ENCODE measurements around the gene EPHA6. TPM values are rescaled to one million over a fixed set of nuclear protein-coding genes. Genes with fewer than 3 reads are reported as not detected.

EPHA6 gene
- total RNA-seq, 4 donors from 2014 or later = 0.60 to 3.8 (median 3.0) TPM

DNA sequence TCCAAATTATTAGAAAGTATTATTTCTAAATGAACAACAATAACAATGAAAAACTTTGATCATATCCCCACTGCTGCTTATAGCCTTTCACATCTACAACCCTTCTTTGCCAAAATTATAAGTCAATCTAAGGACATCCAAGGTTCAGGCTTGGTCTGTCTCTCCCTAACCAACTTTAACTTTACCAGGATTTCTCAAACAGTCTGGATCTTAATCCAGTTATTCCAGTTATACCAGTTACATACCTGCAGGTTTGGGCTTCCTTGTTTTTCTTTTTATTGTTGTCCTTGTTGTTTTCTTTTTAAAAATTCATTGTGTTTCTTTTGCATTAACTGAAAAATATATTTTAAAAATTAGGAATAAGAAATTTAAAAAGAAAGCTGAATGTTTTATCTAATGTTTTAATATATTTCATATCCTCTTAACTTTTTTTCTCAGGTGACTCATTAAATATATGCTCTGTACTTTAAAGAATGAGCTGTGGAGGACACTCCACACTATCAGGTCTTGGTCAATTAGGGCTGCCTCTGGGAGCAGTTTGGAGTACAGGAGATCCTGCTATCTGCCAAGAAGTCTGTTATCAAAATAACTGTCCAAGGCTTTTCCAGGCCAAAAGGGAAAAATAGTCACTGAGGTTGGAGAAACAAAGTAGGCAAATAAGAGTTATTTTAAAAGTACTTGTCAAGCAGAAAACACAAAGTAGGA lies 421.4 kb downstream of the EPHA6 start:
- no peak overlapping the region for H3K27ac ChIP-seq

GRCh38 chr3:97241417-97241816 lies 427.0 kb downstream of the EPHA6 start:
- Histone ChIP-seq H3K4me3 (no peak overlapping the region), H3K4me1 (no peaks in the 10 kb centered on the region), H3K27ac (no peak overlapping the region), H3K9me3 (no peaks in the 10 kb centered on the region), H3K27me3 (no peaks in the 10 kb centered on the region), H3K36me3 (no peaks in the 10 kb centered on the region)
- no peak for TF ChIP-seq POLR2A (IDR thresholded peaks at IDR 0.05)
- no peak for TF ChIP-seq CTCF (IDR thresholded peaks at IDR 0.05)
- TF ChIP-seq EP300 (IDR thresholded peaks at IDR 0.05; ENCODE audit: low read depth) = no peak
- no peak for TF ChIP-seq POLR2AphosphoS5 (IDR thresholded peaks at IDR 0.05)
- intact Hi-C loops (cut with DNase I; ENCODE audit: low total_unique reads) (no loop called here), in situ Hi-C loops (cut with MboI; ENCODE audit: low pct_ligation_motif_present in 1 of 4, low pct_unique_long_range_greater_than_20kb in 1 of 4, low sequenced_read_pairs in 3 of 4) (no loop called here)
- WGBS, 2 donors (ENCODE audit: low coverage in 1 of 2) = 75 to 88% methylated on average over 1 of the region's 1 CpG
- no peak for DNase-seq

More for the DNA sequence above, 421.4 kb downstream of the EPHA6 start:
- Histone ChIP-seq H3K4me1 (no peaks in the 10 kb centered on the region), H3K9me3 (no peaks in the 10 kb centered on the region), H3K36me3 (no peaks in the 10 kb centered on the region), H3K27me3 (no peaks in the 10 kb centered on the region), H3K4me3 (no peak overlapping the region)
- in situ Hi-C loops (cut with MboI; ENCODE audit: low pct_ligation_motif_present in 1 of 4, low pct_unique_long_range_greater_than_20kb in 1 of 4, low sequenced_read_pairs in 3 of 4) = no loop called here
- DNase-seq = no peak
- intact Hi-C loops (cut with DNase I; ENCODE audit: low total_unique reads) = no loop called here
- TF ChIP-seq CTCF (IDR thresholded peaks at IDR 0.05) (no peak), POLR2A (IDR thresholded peaks at IDR 0.05) (no peak), EP300 (IDR thresholded peaks at IDR 0.05; ENCODE audit: low read depth) (no peak), POLR2AphosphoS5 (IDR thresholded peaks at IDR 0.05) (no peak)

DNA sequence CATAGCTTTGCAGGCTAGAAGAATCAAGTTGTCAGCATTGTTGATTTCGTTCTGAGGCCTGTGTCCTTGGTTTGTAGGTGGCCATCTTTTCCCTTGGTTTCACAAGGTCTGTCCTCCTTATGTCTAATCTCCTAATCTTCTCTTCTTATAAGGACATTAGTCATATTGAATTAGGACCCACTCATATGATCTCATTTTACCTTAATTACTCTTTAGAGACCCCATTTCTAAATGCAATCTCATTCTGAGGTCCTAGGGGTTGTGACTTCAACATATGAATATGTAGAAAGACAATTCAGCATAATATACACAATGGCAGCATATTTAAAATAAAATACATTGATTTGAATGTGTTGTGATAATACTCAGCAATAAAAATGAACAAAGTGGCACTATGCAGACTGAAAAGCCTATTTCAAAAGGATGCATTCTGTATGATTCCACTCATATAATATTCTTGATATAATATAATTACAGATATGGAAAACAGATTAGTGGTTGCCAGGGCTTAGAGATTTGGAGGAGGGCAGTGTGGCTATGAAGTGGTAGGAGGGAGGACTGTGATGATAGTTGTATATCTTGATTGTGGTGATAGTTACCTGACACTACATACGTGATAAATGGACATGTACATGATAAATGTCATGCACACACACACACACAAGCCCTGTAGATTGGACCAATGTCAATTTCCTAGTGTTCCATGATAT lies 431.0 kb downstream of the EPHA6 start:
- no peaks in the 10 kb centered on the region for H3K9me3 ChIP-seq
- no peak overlapping the region for H3K27ac ChIP-seq
- no peaks in the 10 kb centered on the region for H3K27me3 ChIP-seq
- H3K36me3 ChIP-seq = no peaks in the 10 kb centered on the region
- in situ Hi-C loops (cut with MboI; ENCODE audit: low pct_ligation_motif_present in 1 of 4, low pct_unique_long_range_greater_than_20kb in 1 of 4, low sequenced_read_pairs in 3 of 4) = no loop called here
- no peak for DNase-seq
- WGBS, 2 donors (ENCODE audit: low coverage in 1 of 2) = 63 to 75% methylated on average over 1 to 2 of the region's 2 CpGs
- intact Hi-C loops (cut with DNase I; ENCODE audit: low total_unique reads) = no loop called here
- H3K4me3 ChIP-seq = no peak overlapping the region
- H3K4me1 ChIP-seq = no peaks in the 10 kb centered on the region
- TF ChIP-seq EP300 (IDR thresholded peaks at IDR 0.05; ENCODE audit: low read depth) (no peak), POLR2A (IDR thresholded peaks at IDR 0.05) (no peak)

DNA sequence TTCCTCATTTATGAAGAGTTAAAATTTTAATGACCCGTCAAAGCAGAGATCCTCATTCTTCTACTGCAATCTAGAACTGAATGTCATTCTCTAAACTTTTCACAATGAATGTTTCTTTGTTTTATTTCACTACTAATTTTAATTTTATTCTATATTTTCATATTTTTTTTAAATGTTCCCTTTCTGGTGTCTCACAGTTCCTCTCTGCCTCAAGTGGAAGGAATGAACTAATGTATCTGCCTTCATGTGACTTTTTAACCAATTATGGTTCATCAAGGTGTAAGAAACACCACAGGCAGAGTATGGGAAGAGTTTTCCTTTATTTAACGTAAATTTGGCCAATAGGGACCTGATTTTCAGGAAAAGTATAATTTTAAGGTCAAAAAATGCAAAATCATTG lies 441.7 kb downstream of the EPHA6 start:
- H3K4me3 ChIP-seq = no peak overlapping the region
- DNase-seq = no peak
- intact Hi-C loops (cut with DNase I; ENCODE audit: low total_unique reads) = no loop called here
- in situ Hi-C loops (cut with MboI; ENCODE audit: low pct_ligation_motif_present in 1 of 4, low pct_unique_long_range_greater_than_20kb in 1 of 4, low sequenced_read_pairs in 3 of 4) = no loop called here
- H3K4me1 ChIP-seq = no peaks in the 10 kb centered on the region
- H3K27me3 ChIP-seq = no peaks in the 10 kb centered on the region
- 71 to 76% methylated on average over 2 of the region's 2 CpGs for WGBS, 2 donors (ENCODE audit: low coverage in 1 of 2)
- no peaks in the 10 kb centered on the region for H3K9me3 ChIP-seq
- no peak for TF ChIP-seq EP300 (IDR thresholded peaks at IDR 0.05; ENCODE audit: low read depth)
- no peak for TF ChIP-seq POLR2AphosphoS5 (IDR thresholded peaks at IDR 0.05)
- TF ChIP-seq POLR2A (IDR thresholded peaks at IDR 0.05) = no peak
- TF ChIP-seq CTCF (IDR thresholded peaks at IDR 0.05) = no peak
- H3K27ac ChIP-seq = no peak overlapping the region
- no peaks in the 10 kb centered on the region for H3K36me3 ChIP-seq

Data from transverse colon (tissue), 4 donors.